RWPE2 (cell line): Measurements from ENCODE around the gene COL4A1.
A peak's percentile ranks its signal among the peaks of the same experiment; 100 is the strongest.

Experiments
- ATAC-seq: fragments of 200-7000 bp; cut with Tn5 transposase; 3 replicates; pipeline ENCODE4 v1.9.1; 2021; ENCODE audit warnings: low read depth
- DNase-seq: peaks from one replicate; pipeline ENCODE4 v3.0.0-alpha.2; 2020; ENCODE audit warnings: low spot score
- H3K27ac ChIP-seq: fragments of 450-650 bp; 2 replicates; pipeline ENCODE4 v1.5.1; 2017; ENCODE audit warnings: mild to moderate bottlenecking; ENCODE audit not compliant: poor library complexity, severe bottlenecking
- H3K27me3 ChIP-seq: fragments of 250-450 bp; sonication (Bioruptor Pico); 2 replicates; pipeline ENCODE4 v1.5.1; 2021; ENCODE audit warnings: mild to moderate bottlenecking, moderate library complexity; ENCODE audit not compliant: insufficient read depth, poor library complexity, severe bottlenecking
- H3K36me3 ChIP-seq: fragments of 250-450 bp; sonication (Bioruptor Pico); 2 replicates; pipeline ENCODE4 v1.5.1; 2020; ENCODE audit warnings: low read depth, mild to moderate bottlenecking, moderate library complexity
- H3K4me1 ChIP-seq: fragments of 250-450 bp; sonication (Bioruptor Pico); 2 replicates; pipeline ENCODE4 v1.5.1; 2021; ENCODE audit warnings: mild to moderate bottlenecking, moderate library complexity; ENCODE audit not compliant: insufficient read depth, poor library complexity, severe bottlenecking
- H3K4me3 ChIP-seq: fragments of 250-450 bp; sonication (Bioruptor Pico); 2 replicates; pipeline ENCODE4 v1.5.1; 2021; ENCODE audit warnings: mild to moderate bottlenecking, moderate library complexity; ENCODE audit not compliant: severe bottlenecking
- H3K9me3 ChIP-seq: fragments of 250-450 bp; sonication (Bioruptor Pico); 2 replicates; pipeline ENCODE4 v1.5.1; 2021; ENCODE audit warnings: mild to moderate bottlenecking, moderate library complexity; ENCODE audit not compliant: severe bottlenecking
- CTCF ChIP-seq: fragments of 450-650 bp; IDR thresholded peaks from one replicate; pipeline ENCODE4 v1.5.1; 2017; ENCODE audit warnings: mild to moderate bottlenecking, moderate library complexity; ENCODE audit not compliant: poor library complexity, severe bottlenecking

COL4A1 gene

DNA sequence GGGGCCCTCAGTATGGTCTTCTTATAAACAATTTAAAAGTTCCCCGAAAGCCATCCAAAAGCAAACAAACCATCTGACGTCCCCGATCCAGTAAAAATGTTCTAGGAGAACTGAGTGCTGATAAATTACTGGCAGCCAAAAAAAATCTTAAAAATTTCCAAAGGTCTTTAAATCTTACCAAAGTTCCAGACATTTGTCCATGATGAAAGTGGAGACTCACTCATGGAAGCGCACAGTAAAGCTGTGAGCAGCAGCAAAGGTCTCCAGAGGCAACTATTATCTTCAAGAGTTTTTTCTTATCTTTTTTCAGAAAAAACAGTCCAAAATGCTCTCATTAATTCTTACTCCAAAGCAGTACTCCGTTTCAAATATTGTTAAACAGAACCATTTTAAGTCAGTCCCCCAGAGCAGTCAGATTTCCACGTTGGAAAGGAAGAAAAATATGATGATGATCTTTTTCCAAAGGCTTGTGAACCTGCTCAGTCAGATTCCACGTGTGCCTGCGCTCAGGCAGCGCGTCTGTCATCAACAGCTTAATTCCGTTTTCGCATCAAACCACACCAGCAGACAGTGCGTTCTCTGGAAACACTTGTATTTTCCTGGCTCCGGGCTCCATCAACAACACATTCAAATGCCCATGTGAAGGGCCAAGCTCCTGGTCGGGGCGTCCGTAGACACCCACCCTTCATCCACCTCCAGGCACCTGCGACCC, 85.4 kb downstream of the COL4A1 start:
- no peaks in the 10 kb centered on the region for H3K9me3 ChIP-seq
- H3K4me1 ChIP-seq = peaks cover 5% of the 10 kb centered on the region
- ATAC-seq (no peak), DNase-seq (no peak)
- H3K27me3 ChIP-seq = no peaks in the 10 kb centered on the region
- no peaks in the 10 kb centered on the region; the same call in 1 of the 2 replicates for H3K36me3 ChIP-seq
- no peak for TF ChIP-seq CTCF
- no peak overlapping the region for H3K4me3 ChIP-seq
- H3K27ac ChIP-seq = peak overlapping the region; percentile 21

DNA sequence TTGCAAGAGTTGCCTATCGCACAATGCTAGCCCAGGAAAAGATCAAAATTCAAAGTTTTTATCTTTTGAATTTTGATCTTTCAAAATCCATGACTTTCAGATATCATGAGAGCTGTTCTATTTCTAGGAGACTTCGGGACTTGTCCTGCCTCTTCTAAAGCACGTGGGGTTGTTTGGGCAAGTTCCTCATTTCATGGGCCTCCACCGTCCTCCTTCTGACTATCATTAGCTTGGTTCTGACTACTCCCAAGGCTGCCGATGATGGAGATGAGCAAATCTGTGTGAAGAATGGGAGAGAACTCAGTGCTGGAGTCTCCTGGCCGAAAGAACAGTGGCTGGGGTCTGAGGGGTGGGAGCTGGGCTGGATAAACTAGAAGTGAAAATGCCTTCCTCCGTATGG, 86.5 kb downstream of the COL4A1 start:
- TF ChIP-seq CTCF = no peak
- Histone ChIP-seq H3K9me3 (no peaks in the 10 kb centered on the region), H3K4me1 (peaks cover 5% of the 10 kb centered on the region), H3K4me3 (no peak overlapping the region), H3K27me3 (no peaks in the 10 kb centered on the region), H3K27ac (no peak overlapping the region), H3K36me3 (no peaks in the 10 kb centered on the region; the same call in 1 of the 2 replicates)
- DNase-seq = no peak
- no peak for ATAC-seq

GRCh38 chr13:110218581-110219201, 88.3 kb downstream of the COL4A1 start:
- no peak for TF ChIP-seq CTCF
- no peak for ATAC-seq

DNA sequence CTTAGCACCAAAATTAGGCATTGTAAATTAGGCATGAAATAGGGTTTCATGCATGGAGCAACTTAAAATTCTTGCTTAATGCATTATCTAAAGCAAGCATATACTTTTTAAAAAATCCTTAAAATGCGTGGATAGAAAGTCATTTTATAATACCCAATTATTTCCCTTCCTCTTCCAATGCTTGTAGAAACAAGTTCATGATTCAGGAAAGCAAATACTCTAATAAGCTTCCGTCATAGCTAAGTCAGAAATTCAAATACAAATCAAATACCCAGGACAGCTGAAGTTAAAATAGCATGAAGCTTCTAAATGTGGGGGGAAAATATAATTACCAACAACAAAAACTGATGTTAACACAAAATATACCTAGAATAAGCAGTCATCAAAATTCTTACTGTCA, 89.1 kb downstream of the COL4A1 start:
- H3K27ac ChIP-seq = no peak overlapping the region
- peaks cover 7% of the 10 kb centered on the region; the same call in 1 of the 2 replicates for H3K36me3 ChIP-seq
- no peaks in the 10 kb centered on the region for H3K27me3 ChIP-seq
- H3K4me1 ChIP-seq = peaks cover 5% of the 10 kb centered on the region
- TF ChIP-seq CTCF = no peak
- no peak for ATAC-seq
- DNase-seq = no peak
- H3K4me3 ChIP-seq = no peak overlapping the region
- H3K9me3 ChIP-seq = no peaks in the 10 kb centered on the region

More at GRCh38 chr13:110218581-110219201, 88.3 kb downstream of the COL4A1 start:
- H3K36me3 ChIP-seq = no peaks in the 10 kb centered on the region; the same call in 1 of the 2 replicates
- H3K27me3 ChIP-seq = no peaks in the 10 kb centered on the region
- no peak overlapping the region for H3K4me3 ChIP-seq
- no peak for DNase-seq
- no peak overlapping the region for H3K27ac ChIP-seq
- no peaks in the 10 kb centered on the region for H3K9me3 ChIP-seq
- H3K4me1 ChIP-seq = peaks cover 5% of the 10 kb centered on the region

DNA sequence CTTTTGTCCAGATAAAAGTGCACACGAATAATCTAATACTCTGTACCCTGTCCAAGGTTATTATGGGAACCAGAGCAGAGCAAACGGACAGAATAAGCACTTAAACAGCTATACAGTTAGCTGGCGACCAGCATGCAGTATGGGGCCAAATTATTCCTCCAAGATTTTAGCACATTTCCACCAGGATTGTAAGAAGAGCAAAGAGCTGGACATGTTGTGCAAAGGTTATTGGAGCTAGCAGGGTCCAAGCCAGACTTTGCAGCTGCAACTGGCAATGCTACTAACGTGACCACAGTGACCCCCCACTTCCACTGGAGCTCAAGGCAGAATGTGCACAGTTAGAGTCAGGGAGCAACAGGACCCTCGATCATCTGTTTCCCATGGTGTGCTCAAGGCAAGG, 89.9 kb downstream of the COL4A1 start:
- H3K27me3 ChIP-seq = no peaks in the 10 kb centered on the region
- TF ChIP-seq CTCF = no peak
- peaks cover 5% of the 10 kb centered on the region for H3K4me1 ChIP-seq
- H3K36me3 ChIP-seq = peaks cover 12% of the 10 kb centered on the region; the same call in 1 of the 2 replicates
- H3K9me3 ChIP-seq = no peaks in the 10 kb centered on the region
- H3K4me3 ChIP-seq = no peak overlapping the region
- H3K27ac ChIP-seq = no peak overlapping the region
- ATAC-seq (no peak), DNase-seq (no peak)
